ENCODE results near the gene GSK3A. TPM values are rescaled to one million over a fixed set of nuclear protein-coding genes. Genes with fewer than 3 reads are reported as not detected.
A peak's percentile ranks its signal among the peaks of the same experiment; 100 is the strongest.

GSK3A gene
- total RNA-seq, 1 donor from 2014 or later, result 54.4 TPM

DNA sequence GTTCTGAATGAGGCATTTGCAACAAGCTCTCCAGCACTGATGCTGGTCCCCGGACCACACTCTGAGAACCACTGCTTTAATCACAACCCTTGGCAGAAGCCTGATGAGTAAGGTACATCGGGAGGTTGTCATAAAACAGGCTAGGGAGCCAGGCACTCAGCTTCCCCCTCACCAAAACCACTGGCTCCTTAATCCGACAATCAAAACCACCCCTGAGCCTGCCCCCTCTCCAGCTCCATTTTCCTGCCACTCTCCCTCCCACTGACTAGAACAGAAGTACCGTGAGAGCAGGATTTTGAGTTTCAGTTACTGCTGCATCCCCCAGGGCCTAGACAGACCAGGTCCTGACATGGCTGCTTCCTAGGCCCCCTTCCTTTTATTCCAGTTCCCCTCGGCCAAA, 7.2 kb downstream of the GSK3A start:
- peaks cover 6% of the 10 kb centered on the region for H3K4me1 Mint-ChIP-seq (ENCODE audit: unreplicated experiment)
- H3K27ac Mint-ChIP-seq (ENCODE audit: unreplicated experiment), result no peak overlapping the region
- TF ChIP-seq, protein P1, sequence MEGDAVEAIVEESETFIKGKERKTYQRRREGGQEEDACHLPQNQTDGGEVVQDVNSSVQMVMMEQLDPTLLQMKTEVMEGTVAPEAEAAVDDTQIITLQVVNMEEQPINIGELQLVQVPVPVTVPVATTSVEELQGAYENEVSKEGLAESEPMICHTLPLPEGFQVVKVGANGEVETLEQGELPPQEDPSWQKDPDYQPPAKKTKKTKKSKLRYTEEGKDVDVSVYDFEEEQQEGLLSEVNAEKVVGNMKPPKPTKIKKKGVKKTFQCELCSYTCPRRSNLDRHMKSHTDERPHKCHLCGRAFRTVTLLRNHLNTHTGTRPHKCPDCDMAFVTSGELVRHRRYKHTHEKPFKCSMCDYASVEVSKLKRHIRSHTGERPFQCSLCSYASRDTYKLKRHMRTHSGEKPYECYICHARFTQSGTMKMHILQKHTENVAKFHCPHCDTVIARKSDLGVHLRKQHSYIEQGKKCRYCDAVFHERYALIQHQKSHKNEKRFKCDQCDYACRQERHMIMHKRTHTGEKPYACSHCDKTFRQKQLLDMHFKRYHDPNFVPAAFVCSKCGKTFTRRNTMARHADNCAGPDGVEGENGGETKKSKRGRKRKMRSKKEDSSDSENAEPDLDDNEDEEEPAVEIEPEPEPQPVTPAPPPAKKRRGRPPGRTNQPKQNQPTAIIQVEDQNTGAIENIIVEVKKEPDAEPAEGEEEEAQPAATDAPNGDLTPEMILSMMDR (IDR thresholded peaks at IDR 0.05; ENCODE audit: unreplicated experiment), result no peak
- no peak overlapping the region for H3K4me3 Mint-ChIP-seq (ENCODE audit: unreplicated experiment)
- DNase-seq (ENCODE audit: low spot score), result no peak
- peaks cover 8% of the 10 kb centered on the region for H3K27me3 Mint-ChIP-seq (ENCODE audit: unreplicated experiment)
- H3K9me3 Mint-ChIP-seq (ENCODE audit: unreplicated experiment), result no peaks in the 10 kb centered on the region
- H3K36me3 Mint-ChIP-seq (ENCODE audit: low read depth, unreplicated experiment), result peaks cover 30% of the 10 kb centered on the region

DNA sequence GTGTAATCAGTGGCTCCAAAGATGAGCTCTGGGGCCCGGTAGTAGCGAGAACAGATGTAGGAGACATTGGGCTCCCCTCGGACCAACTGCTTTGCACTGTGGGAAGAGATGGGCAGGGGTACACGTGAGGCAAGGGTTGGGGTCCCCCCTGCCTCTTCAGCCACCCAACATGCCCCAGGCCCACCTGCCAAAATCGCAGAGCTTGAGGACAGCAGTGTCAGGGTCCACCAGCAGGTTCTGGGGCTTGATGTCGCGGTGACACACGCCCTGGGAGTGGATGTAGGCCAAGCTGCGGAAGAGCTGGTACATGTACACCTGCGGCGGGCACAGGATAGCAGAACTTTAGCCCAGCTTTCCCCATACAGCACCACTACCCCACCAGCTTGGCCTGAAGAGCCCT, 8.0 kb downstream of the GSK3A start:
- H3K4me3 Mint-ChIP-seq (ENCODE audit: unreplicated experiment), result no peak overlapping the region
- DNase-seq (ENCODE audit: low spot score), result no peak
- TF ChIP-seq, protein P1 (IDR thresholded peaks at IDR 0.05; ENCODE audit: unreplicated experiment), result no peak
- H3K4me1 Mint-ChIP-seq (ENCODE audit: unreplicated experiment), result no peaks in the 10 kb centered on the region
- peaks cover 31% of the 10 kb centered on the region for H3K36me3 Mint-ChIP-seq (ENCODE audit: low read depth, unreplicated experiment)
- H3K27me3 Mint-ChIP-seq (ENCODE audit: unreplicated experiment), result peaks cover 4% of the 10 kb centered on the region
- H3K9me3 Mint-ChIP-seq (ENCODE audit: unreplicated experiment), result no peaks in the 10 kb centered on the region
- no peak overlapping the region for H3K27ac Mint-ChIP-seq (ENCODE audit: unreplicated experiment)

DNA sequence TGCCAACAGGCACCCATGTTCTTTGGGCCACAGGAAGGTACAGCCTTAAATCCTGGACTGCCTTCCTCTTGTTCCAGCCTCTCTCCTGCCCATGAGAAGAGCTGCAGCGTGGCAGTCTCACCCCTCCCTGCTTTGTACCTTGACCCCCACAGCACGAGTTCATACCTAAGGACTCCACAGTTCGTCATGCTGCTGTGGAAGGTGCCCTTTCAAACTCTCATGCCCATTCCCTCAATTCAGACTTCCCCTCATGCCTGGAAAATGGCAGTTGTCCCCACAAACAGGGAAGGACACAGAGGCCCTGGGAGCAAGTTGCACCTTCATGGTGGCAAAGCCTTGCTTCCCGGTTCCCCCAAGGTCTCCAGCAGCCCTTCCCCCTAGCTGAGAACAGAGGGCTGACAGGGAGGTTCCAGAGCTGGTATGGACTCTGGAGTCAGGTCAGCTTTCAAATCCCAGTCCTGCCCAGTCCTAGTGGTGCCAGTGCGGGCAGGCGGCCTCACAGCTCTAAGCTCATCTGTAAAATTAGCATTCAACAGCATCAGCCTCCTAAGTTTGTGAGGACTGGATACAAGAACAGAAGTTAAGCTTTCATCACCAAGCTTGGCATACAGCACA, 8.6 kb downstream of the GSK3A start:
- H3K36me3 Mint-ChIP-seq (ENCODE audit: low read depth, unreplicated experiment), result peaks cover 31% of the 10 kb centered on the region

DNA sequence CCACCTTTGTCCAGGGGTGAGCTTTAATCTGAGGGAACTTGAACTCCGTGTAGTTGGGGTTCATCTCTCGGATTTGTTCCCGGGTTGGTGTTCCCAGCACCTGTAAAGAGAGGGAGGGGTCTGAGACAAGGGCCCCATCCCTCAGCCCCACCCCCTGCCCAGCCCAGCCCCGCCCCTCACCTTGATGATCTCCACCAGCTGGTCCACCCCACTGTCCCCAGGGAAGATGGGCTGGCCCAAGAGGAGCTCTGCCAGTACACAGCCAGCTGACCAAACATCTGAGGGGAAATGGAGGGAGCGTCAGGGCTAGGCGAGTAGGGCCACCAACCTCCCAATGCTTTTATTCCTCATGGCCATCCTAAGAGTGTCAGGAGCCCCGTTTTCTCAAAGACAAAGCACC, 9.3 kb downstream of the GSK3A start:
- Mint-ChIP-seq H3K27ac (ENCODE audit: unreplicated experiment) (no peak overlapping the region), H3K36me3 (ENCODE audit: low read depth, unreplicated experiment) (peaks cover 31% of the 10 kb centered on the region), H3K27me3 (ENCODE audit: unreplicated experiment) (peaks cover 4% of the 10 kb centered on the region), H3K4me1 (ENCODE audit: unreplicated experiment) (no peaks in the 10 kb centered on the region), H3K4me3 (ENCODE audit: unreplicated experiment) (peak overlapping the region; percentile 47), H3K9me3 (ENCODE audit: unreplicated experiment) (no peaks in the 10 kb centered on the region)
- DNase-seq (ENCODE audit: low spot score), result no peak
- TF ChIP-seq, protein P1 (IDR thresholded peaks at IDR 0.05; ENCODE audit: unreplicated experiment), result no peak

More for the DNA sequence above, 8.6 kb downstream of the GSK3A start:
- H3K27ac Mint-ChIP-seq (ENCODE audit: unreplicated experiment), result no peak overlapping the region
- no peaks in the 10 kb centered on the region for H3K4me1 Mint-ChIP-seq (ENCODE audit: unreplicated experiment)
- H3K27me3 Mint-ChIP-seq (ENCODE audit: unreplicated experiment), result peaks cover 4% of the 10 kb centered on the region
- DNase-seq (ENCODE audit: low spot score), result no peak
- H3K4me3 Mint-ChIP-seq (ENCODE audit: unreplicated experiment), result no peak overlapping the region
- no peaks in the 10 kb centered on the region for H3K9me3 Mint-ChIP-seq (ENCODE audit: unreplicated experiment)
- TF ChIP-seq, protein P1 (IDR thresholded peaks at IDR 0.05; ENCODE audit: unreplicated experiment), result no peak

DNA sequence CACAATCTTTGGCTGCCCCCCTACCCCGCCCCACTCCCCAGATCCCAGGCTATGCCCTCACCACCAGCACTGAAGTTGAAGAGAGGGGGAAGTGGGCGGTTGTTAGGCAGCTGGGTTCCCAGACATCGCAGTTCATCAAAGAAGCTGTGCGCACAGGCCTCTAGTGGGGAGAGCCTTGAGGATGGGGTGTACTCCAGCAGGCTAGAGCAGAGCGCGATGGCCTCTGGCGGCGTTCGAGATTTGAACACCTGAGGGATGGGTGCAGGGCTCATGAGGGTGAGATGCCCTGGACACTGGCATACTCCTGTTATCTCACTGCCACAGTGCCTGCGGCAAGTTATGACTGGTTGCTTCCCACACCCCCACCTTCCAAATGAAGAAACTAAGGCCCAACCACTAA, 10.0 kb downstream of the GSK3A start:
- Mint-ChIP-seq H3K27ac (ENCODE audit: unreplicated experiment) (no peak overlapping the region), H3K4me3 (ENCODE audit: unreplicated experiment) (peak overlapping the region; percentile 47), H3K36me3 (ENCODE audit: low read depth, unreplicated experiment) (peaks cover 31% of the 10 kb centered on the region), H3K27me3 (ENCODE audit: unreplicated experiment) (peaks cover 4% of the 10 kb centered on the region), H3K4me1 (ENCODE audit: unreplicated experiment) (no peaks in the 10 kb centered on the region), H3K9me3 (ENCODE audit: unreplicated experiment) (no peaks in the 10 kb centered on the region)
- TF ChIP-seq, protein P1 (IDR thresholded peaks at IDR 0.05; ENCODE audit: unreplicated experiment), result no peak
- DNase-seq (ENCODE audit: low spot score), result no peak
